Hippocampal formation (tissue), 2 donors: ENCODE measurements around the gene GMDS.

Experiments used
- DNase-seq, 2 donors: peaks; one replicate each; lab custom pipeline; 2025; lab: John Stamatoyannopoulos, UW

Gene GMDS

GRCh38 chr6:1644516-1645060, 600.8 kb downstream of the GMDS start:
- DNase-seq = no peak

DNA sequence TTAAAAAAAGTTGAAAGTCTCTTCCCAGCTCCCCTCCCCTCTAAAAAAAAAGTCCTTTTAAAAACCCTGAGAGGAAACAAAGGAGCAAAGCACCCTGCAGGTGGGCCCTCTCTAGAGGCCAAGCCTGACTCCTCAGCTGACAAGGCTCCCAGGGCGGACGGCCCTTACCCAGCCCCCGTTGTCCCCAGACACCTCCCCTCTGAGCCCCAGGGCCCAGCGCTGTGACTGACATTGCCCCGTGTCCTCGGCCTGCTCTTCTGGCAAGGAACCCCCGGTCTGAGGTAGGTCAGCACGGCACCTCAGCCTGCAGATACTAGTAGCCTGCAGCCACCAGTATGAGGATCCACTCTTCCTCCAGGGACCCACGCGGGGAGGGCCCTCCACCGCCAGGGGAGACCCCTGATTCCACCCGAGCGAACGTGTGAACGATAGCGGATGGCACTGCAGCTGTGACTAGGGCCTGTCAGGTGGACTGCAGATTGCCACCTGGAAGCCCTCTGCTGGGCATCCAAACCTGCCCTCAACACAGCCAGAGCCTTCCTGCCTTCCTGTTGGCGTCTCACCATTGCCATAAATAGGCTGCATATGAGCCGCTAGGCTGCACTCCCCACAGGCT, 601.5 kb downstream of the GMDS start:
- DNase-seq = no peak

GRCh38 chr6:1643111-1643510, 602.3 kb downstream of the GMDS start:
- DNase-seq = no peak

GRCh38 chr6:1641343-1641885, 604.0 kb downstream of the GMDS start:
- no peak for DNase-seq

GRCh38 chr6:1640476-1640875, 604.9 kb downstream of the GMDS start:
- DNase-seq = no peak

GRCh38 chr6:1639430-1639829, 606.0 kb downstream of the GMDS start:
- DNase-seq = no peak

DNA sequence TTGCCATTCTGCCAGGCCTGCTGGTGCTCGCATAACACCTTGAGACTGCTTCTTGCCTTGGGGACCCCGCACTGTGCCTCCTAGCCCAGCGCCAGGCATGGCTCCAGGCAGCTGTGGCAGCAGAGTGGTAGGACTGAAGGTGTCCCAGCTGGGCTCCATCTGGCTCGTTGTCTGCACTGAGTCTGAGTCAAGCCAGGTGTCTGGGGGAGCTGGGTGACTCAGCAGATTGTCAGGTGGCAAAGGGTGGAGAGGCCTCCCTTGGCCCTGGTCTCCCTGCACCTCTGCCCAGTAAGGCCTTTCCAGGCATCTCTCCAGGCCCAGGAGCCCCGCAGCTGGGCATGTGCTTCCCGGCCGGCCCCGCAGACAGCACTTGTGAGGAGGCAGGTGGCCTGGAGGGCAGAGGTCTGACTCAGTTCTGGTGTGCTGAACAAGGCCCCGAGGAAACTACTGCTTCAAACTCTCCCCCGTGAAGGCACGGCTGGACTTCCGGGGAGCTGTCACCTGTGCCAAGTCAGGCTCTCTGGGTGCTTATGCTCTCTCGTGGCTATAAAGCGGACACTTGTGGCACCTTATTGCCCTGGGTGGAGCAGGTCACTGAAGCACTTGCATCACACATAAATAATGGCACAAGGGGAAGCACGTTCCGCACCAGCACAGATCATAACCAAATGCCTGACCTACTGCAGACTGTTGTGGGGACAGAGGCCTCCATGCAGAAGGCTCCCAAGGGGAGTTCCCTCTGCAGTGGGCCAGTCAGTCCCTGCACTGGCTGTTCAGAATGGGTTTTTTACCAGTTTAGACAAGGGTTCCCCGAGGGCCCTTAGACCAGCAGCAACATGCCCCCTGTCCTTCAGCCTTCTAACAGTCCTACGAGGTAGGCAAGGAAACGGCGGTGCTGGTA, 608.2 kb downstream of the GMDS start:
- DNase-seq = no peak

DNA sequence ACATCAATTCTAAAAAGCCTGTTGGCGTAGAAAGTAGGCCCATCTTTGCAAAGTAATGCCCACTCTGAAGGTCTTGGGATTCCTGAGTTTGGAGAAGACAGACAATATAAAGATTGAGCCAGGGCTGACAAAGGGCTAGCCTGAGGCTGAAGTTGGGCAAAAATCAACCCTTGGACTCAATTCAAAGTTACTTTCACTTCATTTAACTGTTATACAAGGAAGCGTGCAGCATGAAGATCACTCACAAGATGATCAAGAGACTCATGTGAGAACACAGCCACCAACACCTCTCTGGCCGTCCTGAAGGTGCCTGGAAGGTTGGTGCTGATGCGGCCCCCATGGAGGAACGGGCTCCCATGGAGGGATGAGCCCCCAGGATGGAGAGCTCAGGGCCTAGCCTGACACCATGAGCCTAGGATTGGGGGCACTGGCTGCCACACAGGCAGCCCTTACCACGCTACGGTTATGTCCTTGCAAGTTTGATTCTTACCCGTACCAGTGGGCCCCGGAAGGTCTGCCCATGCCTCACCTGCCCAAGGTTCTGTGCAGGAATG, 609.1 kb downstream of the GMDS start:
- DNase-seq = no peak

GRCh38 chr6:1635305-1636010, 609.9 kb downstream of the GMDS start:
- DNase-seq = no peak

- DNase-seq = no peak
Observed at GRCh38 chr6:1634081-1634480, 611.3 kb downstream of the GMDS start.

DNA sequence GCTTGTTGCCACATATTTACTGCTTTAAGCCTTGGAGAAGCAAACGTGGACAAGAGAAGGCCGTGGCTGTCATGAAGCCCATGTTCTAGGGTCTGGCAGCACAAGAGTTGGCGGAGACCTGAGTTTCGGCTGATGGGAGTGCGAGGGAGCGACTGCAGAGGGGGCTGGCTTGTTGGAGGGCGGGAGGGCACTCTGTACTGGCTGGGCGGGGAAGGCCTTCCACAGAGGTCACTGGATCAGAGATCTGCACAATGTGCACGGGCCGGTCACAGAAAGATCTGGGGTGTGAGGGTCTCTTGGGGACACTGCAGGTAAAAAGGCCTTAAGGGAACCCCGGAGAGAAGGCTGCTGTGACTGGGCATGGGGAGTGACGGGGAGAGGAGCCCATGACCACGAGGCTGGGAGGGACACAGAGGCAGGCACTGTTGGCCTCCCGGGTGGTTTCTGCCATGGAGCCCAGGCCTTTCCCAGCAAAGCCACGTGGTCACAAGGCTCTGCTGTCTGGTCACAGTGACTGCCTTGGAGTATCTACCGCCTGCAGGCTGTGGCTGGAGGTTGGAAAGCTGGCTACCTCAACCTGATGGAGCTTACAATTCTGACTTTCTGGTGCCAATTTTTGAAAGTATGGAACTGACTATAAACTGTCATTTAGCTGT, 611.9 kb downstream of the GMDS start:
- no peak for DNase-seq

DNA sequence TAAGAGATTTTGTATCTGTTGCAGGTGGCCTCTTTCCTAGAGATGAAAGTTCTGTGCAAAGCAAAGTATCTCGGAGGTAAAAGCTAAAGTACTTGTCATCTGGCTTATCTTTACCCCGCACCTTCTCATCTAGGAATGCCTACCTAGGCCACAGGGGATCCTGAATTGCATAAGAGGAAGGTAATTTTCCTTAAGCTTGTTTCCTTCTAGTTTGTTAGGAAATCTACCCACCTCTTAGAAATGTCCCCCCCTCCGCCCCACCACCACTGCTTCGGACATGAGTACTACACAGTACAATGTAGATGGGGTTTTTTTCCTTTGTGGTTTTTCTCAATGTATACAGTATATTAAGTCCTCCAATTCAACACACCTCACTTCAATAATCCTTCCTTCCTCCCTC, 614.2 kb downstream of the GMDS start:
- no peak for DNase-seq

DNA sequence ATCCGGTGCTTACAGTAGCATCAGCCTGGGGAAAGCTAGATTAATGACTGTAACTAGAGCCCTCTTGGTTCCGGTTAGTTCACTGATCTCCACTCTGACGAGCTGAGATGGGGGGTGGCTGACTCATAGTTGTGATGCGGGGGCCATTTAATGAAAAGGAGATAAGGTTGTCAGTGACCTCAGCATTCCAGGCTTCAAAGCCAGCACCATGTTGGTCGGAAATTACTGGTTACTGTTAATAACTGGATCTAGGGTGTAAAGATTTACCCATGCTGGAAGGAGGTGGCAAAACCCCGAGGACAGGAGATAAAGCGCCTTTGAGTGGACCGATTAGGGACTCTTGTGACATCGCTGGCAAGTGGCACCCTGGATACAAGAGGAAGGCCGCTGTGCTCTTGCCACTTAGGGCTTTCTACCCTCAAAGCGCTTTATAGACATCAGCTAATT, 614.6 kb downstream of the GMDS start:
- DNase-seq = no peak

DNA sequence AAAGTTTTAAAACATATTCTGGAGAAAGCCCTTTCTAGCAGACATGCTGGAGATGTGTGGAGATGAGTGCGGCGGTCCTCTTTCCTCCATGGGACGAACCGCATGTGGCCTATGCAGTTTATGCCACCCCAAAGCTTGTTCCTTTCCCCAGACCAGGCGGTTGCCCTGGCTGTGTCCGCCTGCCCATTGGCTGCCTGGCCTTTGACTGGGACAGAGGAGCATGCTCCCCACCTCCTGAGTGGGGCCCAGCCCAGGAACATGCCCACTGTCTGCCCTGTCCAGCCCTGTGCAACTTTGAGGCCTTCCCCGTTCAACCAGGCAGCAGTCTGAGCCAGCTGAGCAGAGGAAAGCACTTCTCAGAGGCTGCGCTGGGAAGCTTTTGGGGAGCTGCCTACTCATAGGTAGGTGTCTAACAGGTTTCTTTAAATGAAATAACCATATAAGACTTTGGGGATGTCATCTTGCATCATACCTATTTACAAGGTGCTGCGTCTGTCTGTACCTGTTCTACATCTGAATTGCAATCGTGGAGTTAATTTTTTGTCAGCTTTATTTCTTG, 615.1 kb downstream of the GMDS start:
- no peak for DNase-seq

GRCh38 chr6:1629316-1629715, 616.1 kb downstream of the GMDS start:
- DNase-seq = no peak

- DNase-seq = no peak
Observed at GRCh38 chr6:1627827-1628560, 617.4 kb downstream of the GMDS start.

DNA sequence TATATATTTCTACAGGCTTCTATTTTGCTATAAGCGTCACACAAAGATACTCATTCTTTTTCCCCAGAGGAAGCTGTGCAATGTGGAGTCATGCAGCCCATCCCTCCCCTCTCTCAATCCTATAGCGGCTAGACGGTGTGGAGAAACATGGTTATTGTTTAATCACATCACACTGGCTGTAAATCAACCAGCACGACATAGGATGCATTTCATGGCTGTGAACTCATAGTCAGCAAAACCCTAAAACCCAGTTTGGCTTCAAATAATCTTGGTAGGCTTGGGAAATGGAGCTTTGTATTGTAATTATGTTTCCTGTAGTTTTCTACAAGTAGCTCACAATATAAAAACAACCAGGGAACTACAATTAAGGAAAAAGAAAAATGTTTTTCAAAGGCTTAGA, 618.9 kb downstream of the GMDS start:
- DNase-seq = no peak

DNA sequence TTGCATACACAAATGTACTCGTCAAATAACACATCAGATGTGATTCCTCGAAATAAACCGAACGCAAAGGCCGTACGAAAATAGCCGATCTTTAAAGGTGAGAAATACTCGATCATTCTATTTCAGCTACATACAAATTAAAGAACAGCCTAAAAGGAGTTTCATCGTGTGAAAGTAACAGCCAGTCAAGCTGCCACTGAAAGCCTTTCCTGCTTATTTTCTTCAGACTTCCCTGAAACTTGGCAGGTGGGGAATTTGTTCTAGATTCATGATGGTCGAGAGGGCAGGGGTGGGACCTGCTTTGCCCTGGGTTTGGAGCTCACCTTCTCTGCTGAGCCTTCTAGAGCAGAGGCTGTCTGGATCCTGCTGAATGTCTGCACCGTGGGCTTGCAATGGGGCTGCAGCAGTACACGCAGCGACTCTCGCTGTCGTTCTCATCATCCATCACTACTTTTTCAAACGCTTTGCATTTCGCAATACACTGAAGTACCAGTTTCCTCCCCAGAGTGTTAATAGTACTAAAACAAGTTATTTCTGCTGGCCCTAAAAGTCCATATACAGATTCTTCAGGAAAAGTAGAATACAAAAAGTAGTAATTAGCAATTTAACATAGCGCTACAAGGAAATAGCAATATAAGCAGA, 619.5 kb downstream of the GMDS start:
- no peak for DNase-seq

- no peak for DNase-seq
Observed at GRCh38 chr6:1624851-1625781, 620.3 kb downstream of the GMDS start.
